ENCODE results near the gene SLC25A41. TPM values are rescaled to one million over a fixed set of nuclear protein-coding genes. Genes with fewer than 3 reads are reported as not detected.

Gene SLC25A41
- total and polyA plus RNA-seq, 9 of the 15 experiments (the other 6 are each of a cell fraction or from before 2014, with no cell fraction given) = 0.08 to 4.2 (median 1.6) TPM

- TF ChIP-seq, protein P1, sequence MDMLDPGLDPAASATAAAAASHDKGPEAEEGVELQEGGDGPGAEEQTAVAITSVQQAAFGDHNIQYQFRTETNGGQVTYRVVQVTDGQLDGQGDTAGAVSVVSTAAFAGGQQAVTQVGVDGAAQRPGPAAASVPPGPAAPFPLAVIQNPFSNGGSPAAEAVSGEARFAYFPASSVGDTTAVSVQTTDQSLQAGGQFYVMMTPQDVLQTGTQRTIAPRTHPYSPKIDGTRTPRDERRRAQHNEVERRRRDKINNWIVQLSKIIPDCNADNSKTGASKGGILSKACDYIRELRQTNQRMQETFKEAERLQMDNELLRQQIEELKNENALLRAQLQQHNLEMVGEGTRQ (CRISPR knock-in tag; IDR thresholded peaks at IDR 0.05) = peak; percentile 75
- no peak for TF ChIP-seq DNMT1 (IDR thresholded peaks at IDR 0.05)
- no peak for TF ChIP-seq TAL1 (IDR thresholded peaks at IDR 0.05)
- no peak for TF ChIP-seq ZNF274 (IDR thresholded peaks at IDR 0.05; ENCODE audit: borderline replicate concordance, low read depth, low read length)
- TF ChIP-seq CBX1 (IDR thresholded peaks at IDR 0.05; ENCODE audit: low read depth) = no peak
- TF ChIP-seq MAFG (tag; conservative IDR thresholded peaks at IDR 0.05) = no peak
- TF ChIP-seq, protein P2, sequence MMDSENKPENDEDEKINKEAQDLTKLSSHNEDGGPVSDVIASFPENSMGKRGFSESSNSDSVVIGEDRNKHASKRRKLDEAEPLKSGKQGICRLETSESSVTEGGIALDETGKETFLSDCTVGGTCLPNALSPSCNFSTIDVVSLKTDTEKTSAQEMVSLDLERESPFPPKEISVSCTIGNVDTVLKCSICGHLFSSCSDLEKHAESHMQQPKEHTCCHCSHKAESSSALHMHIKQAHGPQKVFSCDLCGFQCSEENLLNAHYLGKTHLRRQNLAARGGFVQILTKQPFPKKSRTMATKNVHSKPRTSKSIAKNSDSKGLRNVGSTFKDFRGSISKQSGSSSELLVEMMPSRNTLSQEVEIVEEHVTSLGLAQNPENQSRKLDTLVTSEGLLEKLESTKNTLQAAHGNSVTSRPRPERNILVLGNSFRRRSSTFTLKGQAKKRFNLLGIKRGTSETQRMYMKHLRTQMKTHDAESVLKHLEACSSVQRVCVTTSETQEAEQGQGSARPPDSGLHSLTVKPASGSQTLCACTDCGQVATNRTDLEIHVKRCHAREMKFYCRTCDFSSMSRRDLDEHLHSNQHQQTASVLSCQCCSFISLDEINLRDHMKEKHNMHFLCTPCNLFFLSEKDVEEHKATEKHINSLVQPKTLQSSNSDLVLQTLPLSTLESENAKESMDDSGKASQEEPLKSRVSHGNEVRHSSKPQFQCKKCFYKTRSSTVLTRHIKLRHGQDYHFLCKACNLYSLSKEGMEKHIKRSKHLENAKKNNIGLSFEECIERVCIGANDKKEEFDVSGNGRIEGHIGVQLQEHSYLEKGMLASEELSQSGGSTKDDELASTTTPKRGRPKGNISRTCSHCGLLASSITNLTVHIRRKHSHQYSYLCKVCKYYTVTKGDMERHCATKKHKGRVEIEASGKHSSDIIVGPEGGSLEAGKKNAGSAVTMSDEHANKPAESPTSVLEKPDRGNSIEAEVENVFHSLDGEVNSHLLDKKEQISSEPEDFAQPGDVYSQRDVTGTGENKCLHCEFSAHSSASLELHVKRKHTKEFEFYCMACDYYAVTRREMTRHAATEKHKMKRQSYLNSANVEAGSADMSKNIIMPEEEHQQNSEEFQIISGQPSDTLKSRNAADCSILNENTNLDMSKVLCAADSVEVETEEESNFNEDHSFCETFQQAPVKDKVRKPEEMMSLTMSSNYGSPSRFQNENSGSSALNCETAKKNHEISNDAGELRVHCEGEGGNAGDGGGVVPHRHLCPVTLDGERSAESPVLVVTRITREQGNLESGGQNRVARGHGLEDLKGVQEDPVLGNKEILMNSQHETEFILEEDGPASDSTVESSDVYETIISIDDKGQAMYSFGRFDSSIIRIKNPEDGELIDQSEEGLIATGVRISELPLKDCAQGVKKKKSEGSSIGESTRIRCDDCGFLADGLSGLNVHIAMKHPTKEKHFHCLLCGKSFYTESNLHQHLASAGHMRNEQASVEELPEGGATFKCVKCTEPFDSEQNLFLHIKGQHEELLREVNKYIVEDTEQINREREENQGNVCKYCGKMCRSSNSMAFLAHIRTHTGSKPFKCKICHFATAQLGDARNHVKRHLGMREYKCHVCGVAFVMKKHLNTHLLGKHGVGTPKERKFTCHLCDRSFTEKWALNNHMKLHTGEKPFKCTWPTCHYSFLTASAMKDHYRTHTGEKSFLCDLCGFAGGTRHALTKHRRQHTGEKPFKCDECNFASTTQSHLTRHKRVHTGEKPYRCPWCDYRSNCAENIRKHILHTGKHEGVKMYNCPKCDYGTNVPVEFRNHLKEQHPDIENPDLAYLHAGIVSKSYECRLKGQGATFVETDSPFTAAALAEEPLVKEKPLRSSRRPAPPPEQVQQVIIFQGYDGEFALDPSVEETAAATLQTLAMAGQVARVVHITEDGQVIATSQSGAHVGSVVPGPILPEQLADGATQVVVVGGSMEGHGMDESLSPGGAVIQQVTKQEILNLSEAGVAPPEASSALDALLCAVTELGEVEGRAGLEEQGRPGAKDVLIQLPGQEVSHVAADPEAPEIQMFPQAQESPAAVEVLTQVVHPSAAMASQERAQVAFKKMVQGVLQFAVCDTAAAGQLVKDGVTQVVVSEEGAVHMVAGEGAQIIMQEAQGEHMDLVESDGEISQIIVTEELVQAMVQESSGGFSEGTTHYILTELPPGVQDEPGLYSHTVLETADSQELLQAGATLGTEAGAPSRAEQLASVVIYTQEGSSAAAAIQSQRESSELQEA (IDR thresholded peaks at IDR 0.05; ENCODE audit: low read depth) = no peak
- TF ChIP-seq RAD51 (IDR thresholded peaks at IDR 0.05; ENCODE audit: borderline replicate concordance, low read depth) = peak; percentile 8; the same call in 1 of the 2 replicates
- TF ChIP-seq, protein P3, sequence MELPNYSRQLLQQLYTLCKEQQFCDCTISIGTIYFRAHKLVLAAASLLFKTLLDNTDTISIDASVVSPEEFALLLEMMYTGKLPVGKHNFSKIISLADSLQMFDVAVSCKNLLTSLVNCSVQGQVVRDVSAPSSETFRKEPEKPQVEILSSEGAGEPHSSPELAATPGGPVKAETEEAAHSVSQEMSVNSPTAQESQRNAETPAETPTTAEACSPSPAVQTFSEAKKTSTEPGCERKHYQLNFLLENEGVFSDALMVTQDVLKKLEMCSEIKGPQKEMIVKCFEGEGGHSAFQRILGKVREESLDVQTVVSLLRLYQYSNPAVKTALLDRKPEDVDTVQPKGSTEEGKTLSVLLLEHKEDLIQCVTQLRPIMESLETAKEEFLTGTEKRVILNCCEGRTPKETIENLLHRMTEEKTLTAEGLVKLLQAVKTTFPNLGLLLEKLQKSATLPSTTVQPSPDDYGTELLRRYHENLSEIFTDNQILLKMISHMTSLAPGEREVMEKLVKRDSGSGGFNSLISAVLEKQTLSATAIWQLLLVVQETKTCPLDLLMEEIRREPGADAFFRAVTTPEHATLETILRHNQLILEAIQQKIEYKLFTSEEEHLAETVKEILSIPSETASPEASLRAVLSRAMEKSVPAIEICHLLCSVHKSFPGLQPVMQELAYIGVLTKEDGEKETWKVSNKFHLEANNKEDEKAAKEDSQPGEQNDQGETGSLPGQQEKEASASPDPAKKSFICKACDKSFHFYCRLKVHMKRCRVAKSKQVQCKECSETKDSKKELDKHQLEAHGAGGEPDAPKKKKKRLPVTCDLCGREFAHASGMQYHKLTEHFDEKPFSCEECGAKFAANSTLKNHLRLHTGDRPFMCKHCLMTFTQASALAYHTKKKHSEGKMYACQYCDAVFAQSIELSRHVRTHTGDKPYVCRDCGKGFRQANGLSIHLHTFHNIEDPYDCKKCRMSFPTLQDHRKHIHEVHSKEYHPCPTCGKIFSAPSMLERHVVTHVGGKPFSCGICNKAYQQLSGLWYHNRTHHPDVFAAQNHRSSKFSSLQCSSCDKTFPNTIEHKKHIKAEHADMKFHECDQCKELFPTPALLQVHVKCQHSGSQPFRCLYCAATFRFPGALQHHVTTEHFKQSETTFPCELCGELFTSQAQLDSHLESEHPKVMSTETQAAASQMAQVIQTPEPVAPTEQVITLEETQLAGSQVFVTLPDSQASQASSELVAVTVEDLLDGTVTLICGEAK (IDR thresholded peaks at IDR 0.05) = no peak
- TF ChIP-seq, protein P3 (CRISPR knock-in tag; IDR thresholded peaks at IDR 0.05) = no peak
Measured at GRCh38 chr19:6424195-6424938, 9.2 kb downstream of the SLC25A41 start, which contains the start of gene KHSRP (continued).
